Loucy (cell line): Measurements from ENCODE around the gene EDARADD.

Source experiments
- EZH2phosphoT487 ChIP-seq: fragments of 200-600 bp; IDR thresholded peaks from 2 replicates; pipeline ENCODE4 v1.6.1; 2018; ENCODE audit warnings: antibody characterized with exemption, mild to moderate bottlenecking, moderate library complexity, borderline replicate concordance
- TF ChIP-seq, protein P1 (sequence below): fragments of 200-600 bp; sonication (generic); conservative IDR thresholded peaks from 2 replicates; pipeline ENCODE4 v1.5.1; 2014; ENCODE audit warnings: mild to moderate bottlenecking, antibody characterized with exemption, low read length

- TF ChIP-seq, protein P1, sequence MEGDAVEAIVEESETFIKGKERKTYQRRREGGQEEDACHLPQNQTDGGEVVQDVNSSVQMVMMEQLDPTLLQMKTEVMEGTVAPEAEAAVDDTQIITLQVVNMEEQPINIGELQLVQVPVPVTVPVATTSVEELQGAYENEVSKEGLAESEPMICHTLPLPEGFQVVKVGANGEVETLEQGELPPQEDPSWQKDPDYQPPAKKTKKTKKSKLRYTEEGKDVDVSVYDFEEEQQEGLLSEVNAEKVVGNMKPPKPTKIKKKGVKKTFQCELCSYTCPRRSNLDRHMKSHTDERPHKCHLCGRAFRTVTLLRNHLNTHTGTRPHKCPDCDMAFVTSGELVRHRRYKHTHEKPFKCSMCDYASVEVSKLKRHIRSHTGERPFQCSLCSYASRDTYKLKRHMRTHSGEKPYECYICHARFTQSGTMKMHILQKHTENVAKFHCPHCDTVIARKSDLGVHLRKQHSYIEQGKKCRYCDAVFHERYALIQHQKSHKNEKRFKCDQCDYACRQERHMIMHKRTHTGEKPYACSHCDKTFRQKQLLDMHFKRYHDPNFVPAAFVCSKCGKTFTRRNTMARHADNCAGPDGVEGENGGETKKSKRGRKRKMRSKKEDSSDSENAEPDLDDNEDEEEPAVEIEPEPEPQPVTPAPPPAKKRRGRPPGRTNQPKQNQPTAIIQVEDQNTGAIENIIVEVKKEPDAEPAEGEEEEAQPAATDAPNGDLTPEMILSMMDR: no peak
- no peak for TF ChIP-seq EZH2phosphoT487
These were observed 4.8 kb upstream of the EDARADD start for GRCh38 chr1:236389253-236389652.
